Kidney glomerular epithelial cell (primary cell): ENCODE results near the gene RPTOR.
A peak's percentile ranks its signal among the peaks of the same experiment; 100 is the strongest.

Experiments used
- DNase-seq: peaks from one replicate; lab custom pipeline; 2025; lab: John Stamatoyannopoulos, UW

The RPTOR gene

GRCh38 chr17:80816241-80817103 lies 271.8 kb downstream of the RPTOR start:
- DNase-seq, result no peak

DNA sequence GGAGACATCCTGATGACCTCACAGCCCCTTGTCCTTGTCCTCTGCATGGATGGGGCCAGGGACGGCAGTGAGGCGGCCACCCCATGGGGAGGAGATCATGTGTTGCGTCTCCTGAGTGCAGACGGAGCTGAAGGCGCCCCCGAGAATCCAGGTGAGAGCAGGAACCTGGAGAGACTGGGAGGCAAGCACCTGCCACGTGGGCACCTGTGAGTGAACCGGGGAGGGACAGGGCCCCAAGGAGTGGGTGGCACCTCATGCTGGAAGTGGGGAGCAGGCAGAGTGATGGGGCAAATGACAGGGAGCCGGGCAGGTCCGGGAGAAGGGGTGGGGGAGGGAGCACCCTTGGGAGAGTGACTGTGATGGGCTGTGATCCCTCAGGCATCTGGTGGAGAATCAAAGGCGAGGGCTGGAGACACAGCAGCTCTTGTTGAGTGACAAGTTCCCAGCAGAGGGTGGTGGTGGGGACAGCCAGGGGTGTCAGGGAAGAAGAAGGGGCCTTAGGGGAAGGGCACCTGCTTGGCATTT lies 272.7 kb downstream of the RPTOR start:
- no peak for DNase-seq

DNA sequence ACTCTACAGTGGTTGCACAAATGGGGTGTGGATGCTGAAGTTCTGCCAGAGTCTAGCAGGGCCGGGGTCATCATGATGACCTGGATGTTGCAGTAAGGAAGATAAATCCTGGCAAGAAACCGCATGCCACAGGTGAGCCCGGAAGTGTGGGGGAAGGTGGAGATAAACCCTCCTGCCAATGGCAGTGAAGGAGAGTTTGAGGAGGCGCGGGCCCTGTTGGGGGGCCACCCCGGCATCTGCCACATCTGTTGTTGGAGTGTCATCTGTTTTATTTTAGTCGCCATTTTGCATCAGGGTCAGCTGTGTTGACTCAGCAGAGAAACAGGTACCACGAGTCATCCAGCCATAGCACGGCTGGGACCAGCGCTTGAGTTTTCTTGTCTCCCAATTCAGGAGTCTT lies 273.2 kb downstream of the RPTOR start:
- no peak for DNase-seq

DNA sequence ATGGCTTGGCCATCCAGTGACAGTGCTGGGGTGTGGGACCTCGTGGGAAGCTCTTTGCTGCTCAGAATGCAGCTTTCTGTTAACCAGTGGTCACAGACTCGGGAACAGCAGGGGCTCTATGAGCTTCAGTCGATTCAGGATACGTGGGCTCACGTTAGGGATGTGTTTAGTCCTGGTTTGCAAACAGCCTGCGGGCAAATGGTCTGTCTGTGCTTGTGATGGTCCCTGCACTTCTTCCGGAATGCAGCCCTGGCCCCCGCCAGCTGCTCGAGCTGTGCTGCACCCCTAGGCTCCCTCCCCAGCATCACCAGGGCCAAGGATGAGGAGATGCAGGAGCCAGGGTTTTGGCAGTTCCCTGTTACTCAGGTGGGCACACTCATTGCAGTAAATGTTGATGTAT lies 274.2 kb downstream of the RPTOR start:
- DNase-seq, result no peak

DNA sequence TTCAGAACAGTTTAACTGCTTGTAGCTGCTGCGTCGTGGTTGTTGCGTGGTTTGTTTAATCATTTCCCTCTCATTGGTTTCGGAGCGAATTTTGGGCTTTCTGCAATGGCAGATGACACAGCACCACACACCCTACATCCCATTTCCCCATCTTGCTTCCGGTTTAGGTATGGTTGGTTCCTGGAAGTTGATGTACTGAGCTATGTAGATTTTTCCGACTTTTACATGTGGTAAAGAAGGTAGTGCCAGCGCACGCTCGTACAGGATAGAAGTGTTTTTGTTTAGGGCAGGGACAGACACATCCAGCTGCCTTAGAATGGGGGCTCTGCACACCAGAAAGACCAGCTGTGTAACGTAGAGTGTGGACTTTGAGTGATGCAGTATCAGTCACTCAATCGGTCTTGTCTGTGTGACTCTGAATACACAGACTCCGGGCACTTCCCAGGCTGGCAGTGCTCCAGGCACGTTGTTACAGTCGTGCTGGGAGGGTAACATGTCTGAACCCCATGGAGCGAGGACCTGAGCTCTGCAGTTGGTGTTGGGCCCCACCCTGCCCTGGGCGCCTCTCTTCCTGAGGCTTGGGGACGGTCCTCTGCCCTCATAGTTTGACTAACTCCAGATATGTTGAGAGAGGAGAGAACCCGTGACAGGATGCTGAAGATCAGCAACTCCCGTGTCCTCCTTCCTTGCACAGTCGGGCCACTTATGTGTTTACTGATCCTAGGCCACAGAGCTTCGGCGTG lies 275.0 kb downstream of the RPTOR start:
- no peak for DNase-seq

GRCh38 chr17:80820331-80820730 lies 275.7 kb downstream of the RPTOR start:
- no peak for DNase-seq

DNA sequence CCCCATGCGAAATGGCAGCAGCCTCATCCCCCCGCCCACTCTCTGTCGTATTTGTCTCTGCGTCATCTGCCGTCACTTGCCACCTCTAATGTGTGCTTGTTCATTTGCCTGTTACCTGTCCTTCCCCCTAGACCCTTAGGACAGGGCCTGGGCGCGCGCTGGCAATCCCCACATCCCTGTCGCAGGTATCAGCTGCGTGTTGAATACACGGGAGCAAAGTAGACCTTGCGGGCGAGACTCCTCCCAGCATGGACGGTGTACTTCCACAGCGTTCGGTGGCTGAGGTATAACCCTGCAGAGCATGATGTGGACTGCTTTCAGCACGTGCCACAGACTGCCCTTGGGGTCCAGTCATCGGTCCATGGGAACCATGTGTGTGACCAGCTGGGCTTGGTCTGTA lies 276.9 kb downstream of the RPTOR start:
- DNase-seq, result no peak

DNA sequence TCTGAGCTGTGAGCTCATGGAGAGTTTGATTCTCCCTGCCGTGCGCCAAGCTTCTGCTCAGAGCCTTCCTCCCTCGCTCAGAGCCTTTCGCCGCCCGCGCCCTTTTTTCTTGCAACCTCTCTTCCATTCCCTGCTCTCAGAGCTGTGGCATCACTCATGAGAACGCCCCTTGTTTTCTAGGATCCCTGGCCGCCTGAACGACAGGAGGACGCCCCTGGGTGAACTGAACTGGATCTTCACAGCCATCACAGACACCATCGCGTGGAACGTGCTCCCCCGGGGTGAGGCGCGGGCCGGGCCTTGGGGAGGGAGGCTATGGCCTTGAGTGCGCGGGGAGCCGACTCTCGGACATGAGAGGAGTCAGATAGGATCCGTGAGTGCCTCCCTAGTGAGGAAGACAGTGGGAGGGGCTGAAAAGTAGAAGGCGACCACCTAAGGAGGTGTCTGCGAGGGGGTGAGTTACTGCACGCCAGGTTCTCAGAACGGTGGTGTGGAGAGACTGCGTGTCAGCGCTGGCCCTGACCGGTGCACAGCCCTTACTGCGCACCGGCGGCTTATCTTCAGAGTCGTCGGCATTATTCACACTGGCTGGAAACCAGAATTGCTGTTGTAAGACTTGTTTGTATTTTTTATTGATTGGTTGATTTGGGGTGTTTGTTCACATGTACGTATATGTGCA lies 277.5 kb downstream of the RPTOR start:
- no peak for DNase-seq

DNA sequence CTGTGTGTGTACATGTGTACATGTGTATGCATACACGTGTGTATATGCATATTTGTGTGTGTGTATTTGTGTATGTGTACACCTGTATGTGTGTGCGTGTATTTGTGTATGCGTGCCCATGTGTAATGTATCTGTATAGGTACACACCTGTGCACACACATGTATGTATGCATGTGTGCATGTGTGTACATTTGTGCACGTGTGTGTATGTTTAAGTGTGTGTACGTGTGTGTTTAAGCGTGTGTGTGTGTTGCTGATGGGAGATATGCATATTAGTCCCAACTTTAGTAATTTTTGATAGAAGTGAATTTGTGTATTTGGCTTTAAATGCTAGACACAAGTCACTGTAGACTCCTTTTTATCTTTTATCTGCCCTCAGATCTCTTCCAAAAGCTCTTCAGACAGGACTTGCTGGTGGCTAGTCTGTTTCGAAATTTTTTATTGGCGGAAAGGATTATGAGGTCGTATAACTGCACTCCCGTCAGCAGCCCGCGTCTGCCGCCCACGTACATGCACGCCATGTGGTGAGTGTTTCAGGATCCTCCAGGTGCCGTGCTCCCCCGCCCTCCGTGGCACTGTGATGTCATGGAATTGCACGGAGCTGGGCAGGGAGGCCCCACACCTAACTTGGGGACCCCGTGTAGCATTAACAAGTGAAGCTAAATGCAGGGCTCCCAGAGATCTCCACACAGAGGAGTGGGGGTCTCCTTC lies 278.2 kb downstream of the RPTOR start:
- DNase-seq, result no peak

- no peak for DNase-seq
These were observed 280.2 kb downstream of the RPTOR start for GRCh38 chr17:80824549-80825470.

DNA sequence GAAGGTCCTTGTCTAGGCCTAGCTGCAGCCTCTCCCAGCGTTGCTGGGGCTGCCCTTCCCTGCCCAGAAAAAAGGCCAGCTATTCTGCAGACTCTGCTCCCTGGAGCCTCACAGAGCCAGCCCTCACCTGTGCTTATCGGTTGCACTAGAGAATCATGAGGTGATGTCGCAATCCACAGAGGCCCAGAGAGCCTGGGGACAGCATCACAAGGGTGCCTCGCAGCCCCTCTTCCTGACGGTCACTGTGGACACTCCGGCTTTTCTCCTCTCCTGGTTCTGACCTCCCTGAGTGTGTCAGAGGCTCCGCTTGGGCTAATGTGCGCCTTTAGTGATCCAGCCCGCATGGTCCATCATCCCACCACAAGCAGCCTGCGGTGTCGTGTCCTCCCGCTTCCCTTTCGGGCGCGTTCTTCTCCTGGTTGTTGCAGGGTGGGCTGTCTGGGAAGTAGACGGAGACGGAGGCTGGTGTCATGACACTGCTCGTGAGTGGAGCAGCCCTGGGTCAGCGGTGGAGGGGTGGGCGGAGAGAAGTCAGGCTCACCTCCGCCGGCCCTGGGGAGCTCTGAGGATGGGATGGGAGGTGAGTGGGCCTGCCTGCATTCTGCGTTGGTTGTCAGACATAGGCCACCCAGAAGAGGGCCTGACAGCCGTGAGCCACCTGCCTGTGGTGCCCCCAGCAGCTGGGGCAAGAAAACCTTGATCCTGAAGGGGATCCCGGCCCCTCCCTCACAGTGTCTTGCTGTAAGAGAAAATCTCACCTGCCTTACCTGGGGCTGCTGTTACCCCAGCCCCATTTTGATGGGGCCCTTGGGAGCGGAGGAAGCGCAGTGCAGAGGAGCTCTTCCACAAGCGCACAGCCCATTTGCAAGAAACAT lies 281.1 kb downstream of the RPTOR start:
- no peak for DNase-seq

DNA sequence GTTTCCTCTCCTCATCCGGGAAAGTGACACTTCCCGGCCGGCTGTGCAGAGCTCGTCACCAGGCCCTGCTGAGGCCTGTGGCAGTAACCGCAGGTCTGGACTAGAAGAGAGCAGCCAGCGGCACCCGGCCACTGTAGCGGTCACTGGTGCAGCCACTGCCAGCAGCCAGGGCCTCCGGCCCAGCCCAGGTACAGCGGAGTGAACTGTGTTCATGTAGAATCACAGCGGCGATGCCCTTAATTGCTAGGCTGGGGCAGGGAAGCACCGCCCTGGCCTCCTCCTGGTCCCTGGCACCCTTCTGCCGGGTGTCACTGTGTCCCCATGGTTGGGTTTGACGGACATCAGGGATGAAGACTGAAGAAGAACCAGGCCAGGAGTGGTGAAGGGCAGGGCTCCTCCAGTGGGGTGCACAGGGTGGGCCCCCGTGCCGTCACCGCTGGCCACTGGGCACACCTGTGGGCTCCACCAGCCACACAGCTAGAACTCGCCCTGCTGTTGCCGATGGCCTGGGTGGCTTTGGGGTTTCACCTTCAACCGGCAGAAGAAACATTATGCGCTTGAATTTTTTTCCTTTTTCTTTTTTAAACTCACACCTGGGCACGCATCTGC lies 281.8 kb downstream of the RPTOR start:
- DNase-seq, result no peak

- DNase-seq, result peak; percentile 2
These were observed 282.5 kb downstream of the RPTOR start for GRCh38 chr17:80826955-80827645.

DNA sequence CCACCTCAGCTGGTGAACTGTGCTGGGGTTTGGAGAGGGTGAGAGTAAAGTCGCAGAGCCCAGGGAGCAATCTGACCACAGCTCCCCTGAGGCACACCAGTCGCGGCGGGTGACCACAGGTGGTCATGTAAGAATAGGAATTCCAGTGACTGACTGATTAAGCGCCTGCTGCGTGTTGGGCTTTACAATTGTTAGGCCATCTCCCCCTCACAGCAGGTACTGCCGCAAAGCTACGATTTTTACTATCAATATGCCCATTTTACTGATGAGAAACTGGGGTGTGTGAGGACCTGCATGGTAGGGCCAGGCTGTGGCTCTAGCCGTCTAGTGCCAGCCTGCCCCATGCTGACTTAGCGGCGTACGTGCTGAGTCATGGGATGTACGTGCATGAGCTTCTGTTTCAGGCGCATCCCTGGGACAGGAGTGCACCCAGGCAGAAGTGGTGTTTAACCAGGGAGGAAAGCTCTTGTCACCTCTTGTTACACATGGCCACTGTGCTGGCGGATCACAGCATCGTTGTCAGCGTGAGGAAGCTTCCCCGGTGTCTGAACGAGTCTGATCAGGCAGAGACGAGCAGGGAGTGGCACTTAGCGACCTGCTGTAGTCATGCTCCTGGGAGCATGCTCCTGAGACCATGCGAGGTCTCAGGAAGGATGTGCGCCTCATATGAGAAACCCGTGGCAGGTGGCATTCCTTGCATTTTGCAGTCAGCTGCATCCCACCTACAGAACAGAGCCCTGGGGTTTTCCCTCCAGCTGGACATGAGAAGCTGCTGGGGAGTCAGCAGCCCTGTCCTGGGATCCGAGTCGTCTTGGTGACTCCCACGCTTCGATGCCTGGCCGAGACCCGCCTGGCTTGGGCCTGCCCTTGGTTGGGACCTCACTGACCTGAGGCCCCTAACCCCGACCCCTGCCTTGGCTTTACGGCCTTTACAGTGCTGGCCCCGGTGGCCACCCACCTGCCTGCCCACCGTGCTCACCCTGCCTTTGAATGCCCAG lies 283.3 kb downstream of the RPTOR start:
- no peak for DNase-seq

GRCh38 chr17:80829166-80829813 lies 284.7 kb downstream of the RPTOR start:
- DNase-seq, result no peak

GRCh38 chr17:80830020-80830780 lies 285.6 kb downstream of the RPTOR start:
- no peak for DNase-seq
